HG03280 (cell line): ENCODE measurements around the gene KRT78.
"Not testable (repeated sequence)": the region's sequence is repeated elsewhere in the genome, so short reads cannot be mapped to it uniquely, and the experiment has no call there.

ENCODE experiments used
- ATAC-seq: cut with Tn5 transposase; IDR thresholded peaks from one replicate; pipeline ENCODE4 v1.9.1; 2021; ENCODE audit warnings: mild to moderate bottlenecking, moderate library complexity; ENCODE audit not compliant: unreplicated experiment

The KRT78 gene

GRCh38 chr12:52871291-52872039, 22.7 kb upstream of the KRT78 start:
- no peak for ATAC-seq

- peak; percentile 65 for ATAC-seq
Observed at GRCh38 chr12:52870361-52871290, 21.8 kb upstream of the KRT78 start.

- ATAC-seq = no peak
Observed at GRCh38 chr12:52867642-52868041, 18.8 kb upstream of the KRT78 start.

GRCh38 chr12:52867152-52867551, 18.4 kb upstream of the KRT78 start:
- no peak for ATAC-seq

- no peak for ATAC-seq
Observed at GRCh38 chr12:52865090-52865944, 16.5 kb upstream of the KRT78 start.

- no peak for ATAC-seq
Observed at GRCh38 chr12:52862023-52862422, 13.2 kb upstream of the KRT78 start.

- ATAC-seq = no peak
Observed at GRCh38 chr12:52861511-52861910, 12.7 kb upstream of the KRT78 start.

- ATAC-seq = no peak
Observed at GRCh38 chr12:52860102-52860823, 11.5 kb upstream of the KRT78 start.

- no peak for ATAC-seq
Observed at GRCh38 chr12:52857500-52857899, 8.7 kb upstream of the KRT78 start.

- no peak for ATAC-seq
Observed at GRCh38 chr12:52856787-52857186, 8.0 kb upstream of the KRT78 start.

- ATAC-seq = not testable (repeated sequence)
Observed at GRCh38 chr12:52856077-52856476, 7.3 kb upstream of the KRT78 start.

GRCh38 chr12:52851787-52852186, 3.0 kb upstream of the KRT78 start:
- no peak for ATAC-seq

GRCh38 chr12:52850681-52851080, 1.9 kb upstream of the KRT78 start:
- ATAC-seq = no peak

GRCh38 chr12:52849511-52849910, 717 bp upstream of the KRT78 start:
- ATAC-seq = no peak

GRCh38 chr12:52847335-52848102, 1.3 kb downstream of the KRT78 start:
- ATAC-seq = no peak

- no peak for ATAC-seq
Observed at GRCh38 chr12:52846356-52846970, 2.3 kb downstream of the KRT78 start.

GRCh38 chr12:52845946-52846345, 2.8 kb downstream of the KRT78 start:
- ATAC-seq = no peak

GRCh38 chr12:52844386-52844785, 4.4 kb downstream of the KRT78 start:
- ATAC-seq = no peak

- no peak for ATAC-seq
Observed at GRCh38 chr12:52839436-52840105, 9.2 kb downstream of the KRT78 start.
